Epidermal melanocyte (primary cell): ENCODE results near the gene DFFB.

Source experiments
- DNase-seq: peaks from one replicate; pipeline ENCODE4 v3.0.0; 2011; ENCODE audit warnings: low spot score; ENCODE audit not compliant: insufficient read length

Gene DFFB

DNA sequence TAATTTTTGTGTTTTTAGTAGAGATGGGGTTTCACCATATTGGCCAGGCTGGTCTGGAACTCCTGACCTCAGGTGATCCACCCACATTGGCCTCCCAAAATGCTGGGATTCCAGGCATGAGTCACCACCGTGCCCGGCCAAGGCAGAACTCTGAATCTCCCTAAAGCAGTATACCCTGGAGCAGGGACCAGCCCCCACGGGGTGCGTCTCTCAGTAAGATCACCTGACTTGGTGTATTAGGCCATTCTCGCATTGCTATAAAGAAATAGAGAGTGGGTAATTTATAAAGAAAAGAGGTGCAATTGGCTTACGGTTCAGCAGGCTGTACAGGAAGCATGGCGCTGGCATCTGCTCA, 14.2 kb downstream of the DFFB start:
- DNase-seq: no peak

DNA sequence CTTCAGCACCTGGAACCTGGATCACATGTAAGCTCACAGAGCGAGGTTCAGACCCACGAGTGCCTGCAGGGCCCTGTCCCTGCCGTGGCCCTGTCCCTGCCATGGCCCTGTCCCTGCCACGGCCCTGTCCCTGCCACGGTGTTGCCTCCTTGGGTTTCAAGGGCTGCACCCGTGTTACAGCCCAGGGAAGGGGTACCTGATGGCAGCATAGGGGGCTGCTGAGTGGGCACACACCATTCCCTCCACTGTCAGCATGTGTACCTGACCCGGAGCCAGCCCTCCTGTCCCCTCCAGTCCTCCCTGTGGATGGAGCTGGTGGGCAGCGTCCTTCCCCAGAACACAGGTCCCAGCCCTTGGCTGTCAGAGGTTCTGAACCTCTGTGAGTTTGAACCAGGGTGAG, 15.3 kb downstream of the DFFB start:
- DNase-seq: no peak

DNA sequence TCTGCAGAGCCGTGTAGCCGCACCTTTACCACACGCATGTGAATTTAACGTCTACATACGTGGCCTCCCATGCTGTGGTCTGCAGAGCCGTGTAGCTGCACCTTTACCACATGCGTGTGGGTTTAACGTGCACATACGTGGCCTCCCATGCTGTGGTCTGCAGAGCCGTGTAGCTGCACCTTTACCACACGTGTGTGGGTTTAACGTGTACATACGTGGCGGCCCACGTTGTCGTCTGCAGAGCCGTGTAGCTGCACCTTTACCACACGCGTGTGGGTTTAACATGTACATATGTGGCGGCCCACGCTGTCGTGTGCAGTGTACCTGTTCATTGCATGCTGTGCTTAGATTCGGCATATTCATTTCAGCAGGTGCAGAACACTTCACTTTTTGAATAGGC, 17.5 kb downstream of the DFFB start:
- DNase-seq: no peak

DNA sequence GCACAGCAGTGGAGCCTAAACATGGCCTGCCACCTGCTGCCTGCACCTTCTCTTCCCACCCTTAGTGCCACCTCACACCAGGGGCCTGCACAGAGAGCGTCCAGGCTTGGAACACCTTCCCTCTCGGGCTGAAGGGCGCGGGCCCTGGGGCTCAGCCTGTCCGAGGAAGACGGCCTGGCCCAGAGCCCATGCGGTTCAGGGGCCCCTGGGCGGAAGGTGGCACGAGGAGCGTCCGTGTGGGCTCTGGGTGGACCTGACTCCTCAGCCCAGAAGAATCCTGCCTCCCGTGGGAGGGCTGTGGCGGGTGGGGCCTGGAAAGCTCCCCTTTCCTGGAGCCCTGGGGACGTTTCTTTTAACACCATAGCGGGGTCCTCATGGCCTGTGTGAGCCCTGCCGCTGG, 19.4 kb downstream of the DFFB start:
- DNase-seq: no peak

DNA sequence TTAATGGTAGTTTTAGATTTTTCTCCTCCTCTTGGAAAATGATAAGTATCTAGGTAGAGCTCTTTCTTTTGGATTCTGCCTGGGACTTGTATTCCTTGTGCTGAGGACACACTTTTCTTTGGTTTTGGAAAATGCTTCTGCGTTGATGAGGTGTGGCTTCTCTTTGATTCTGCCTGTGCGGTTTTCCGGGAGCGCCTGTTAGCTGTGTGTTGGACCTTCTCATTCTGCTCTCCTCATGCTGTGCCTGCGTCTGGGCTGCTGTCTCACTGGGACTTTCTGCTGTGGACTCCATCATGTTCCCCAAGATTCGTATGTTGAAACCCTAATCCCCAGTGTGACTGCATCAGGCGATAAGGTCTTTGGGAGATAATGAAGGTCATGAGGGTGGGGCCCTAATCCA, 21.8 kb downstream of the DFFB start:
- no peak for DNase-seq

DNA sequence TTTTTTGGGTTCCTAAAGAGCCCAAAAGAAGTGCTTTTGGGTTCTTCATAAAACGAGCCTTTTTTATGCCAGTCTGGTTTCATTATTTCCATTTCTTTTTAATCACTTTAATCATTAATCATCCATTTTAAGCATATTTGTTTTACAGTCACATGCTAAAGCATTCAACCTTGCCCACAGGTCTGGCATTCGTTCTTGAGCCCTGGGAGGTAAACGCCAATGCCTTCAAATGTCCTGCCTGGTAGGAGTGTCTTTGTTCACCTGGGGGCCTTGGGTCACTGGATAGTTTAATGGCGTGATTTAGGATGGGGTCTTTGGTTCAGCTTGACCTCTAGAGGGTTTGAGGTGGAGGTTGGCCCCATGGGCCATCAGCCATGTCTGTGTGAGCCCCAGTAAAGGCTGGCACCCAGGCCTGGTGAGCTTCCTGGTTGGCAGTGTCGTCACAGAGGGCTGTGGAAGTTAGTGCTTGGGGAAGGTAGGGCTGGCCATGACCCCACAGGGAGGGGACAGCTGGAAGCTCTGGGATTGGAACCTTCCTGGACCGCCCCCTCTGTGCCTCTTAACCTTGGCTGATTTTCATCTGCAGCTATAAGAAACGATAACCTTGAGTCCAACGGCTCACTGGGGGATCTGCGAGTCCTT, 22.6 kb downstream of the DFFB start:
- DNase-seq: no peak

DNA sequence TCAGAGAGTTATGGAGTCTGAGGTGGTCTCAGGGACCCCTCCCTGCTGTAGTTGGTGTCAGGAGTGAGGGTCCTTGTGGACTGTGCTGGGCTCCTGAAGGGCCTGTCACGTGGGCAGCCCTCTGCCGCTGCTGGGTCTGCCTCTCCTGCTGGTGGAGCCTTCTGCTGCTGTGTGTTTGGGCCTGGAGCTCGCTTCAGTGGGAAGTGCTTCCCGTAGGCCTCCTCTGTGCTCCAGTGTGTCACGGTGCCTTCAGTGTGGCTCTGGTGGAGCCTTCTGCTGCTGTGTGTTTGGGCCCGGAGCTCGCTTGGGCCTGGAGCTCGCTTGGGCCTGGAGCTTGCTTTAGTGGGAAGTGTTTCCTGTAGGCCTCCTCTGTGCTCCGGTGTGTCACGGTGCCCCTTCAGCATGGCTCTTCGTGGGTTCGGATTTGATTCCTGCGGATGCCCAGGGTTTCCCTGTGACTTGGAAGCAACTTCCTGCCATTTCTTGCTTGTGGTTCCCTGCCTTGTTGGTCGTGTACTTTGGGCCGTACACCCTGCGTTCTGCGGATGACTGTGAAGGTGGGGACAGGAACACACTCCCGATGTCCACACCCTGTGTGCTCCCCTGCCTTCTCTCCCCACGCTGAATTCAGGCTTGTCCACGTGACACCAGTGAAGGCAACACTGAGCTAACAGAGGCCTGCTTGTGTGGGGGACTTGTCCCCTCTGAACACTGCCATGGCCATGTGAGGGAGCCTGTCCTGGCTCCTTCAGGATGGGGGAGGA, 23.3 kb downstream of the DFFB start:
- DNase-seq: no peak

DNA sequence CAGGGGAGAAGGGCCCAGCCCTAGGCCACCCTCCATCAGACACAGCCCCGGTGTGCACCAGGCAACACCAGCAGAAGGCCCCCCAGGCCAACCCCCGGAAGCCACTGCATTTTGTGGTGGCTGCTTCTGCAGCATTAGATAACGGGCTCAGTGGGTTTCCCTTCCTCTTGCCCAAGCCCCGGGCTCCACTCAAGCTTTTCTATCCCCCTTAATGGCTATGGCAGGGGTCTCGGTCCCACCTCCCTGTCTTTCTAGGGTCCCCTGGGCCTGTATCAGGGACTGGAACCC, 23.9 kb downstream of the DFFB start:
- DNase-seq: no peak

DNA sequence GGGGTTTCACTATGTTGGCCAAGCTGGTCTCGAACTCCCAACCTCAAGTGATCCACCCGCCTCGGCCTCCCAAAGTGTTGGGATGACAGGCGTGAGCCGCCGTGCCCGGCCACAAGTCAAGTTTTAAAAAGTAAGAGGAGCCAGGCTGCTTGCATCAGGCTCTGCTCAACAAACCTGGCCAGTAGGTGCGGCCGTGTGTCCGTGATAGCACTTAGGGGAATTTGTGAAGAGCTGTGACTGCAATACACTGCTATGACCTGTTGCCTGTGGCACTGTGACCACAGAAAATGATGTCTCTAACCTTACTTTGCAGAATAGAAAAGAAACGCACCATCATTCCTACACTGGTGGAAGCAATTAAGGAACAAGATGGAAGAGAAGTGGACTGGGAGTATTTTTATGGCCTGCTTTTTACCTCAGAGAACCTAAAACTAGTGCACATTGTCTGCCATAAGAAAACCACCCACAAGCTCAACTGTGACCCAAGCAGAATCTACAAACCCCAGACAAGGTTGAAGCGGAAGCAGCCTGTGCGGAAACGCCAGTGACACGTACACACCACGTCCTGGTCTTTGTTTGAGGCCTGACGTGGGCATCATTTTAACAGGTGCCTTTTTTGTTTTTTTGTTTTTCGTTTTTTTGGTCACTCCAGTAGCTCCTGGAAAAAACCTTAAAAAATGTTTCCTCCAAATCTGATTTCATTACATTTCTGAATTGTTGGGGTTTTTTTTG, 26.1 kb downstream of the DFFB start:
- no peak for DNase-seq

DNA sequence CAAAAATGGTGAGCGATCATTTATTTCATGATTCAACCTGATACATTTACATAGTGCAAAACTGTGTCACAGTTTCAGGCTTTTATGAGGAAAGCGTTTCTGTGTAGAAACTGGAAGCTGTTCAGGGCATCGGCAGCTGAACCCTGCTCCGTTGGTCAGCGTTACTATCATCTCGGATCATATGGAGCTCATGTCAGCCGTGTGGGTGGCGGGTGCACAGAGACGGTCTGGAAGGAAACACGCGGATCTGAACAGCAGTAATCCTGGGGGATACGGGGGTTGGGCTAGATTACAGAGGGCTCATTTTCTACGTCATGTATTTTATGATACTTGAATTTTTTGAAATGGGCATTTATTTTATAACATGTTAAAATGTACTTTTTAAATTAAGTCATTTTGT, 27.7 kb downstream of the DFFB start:
- no peak for DNase-seq

DNA sequence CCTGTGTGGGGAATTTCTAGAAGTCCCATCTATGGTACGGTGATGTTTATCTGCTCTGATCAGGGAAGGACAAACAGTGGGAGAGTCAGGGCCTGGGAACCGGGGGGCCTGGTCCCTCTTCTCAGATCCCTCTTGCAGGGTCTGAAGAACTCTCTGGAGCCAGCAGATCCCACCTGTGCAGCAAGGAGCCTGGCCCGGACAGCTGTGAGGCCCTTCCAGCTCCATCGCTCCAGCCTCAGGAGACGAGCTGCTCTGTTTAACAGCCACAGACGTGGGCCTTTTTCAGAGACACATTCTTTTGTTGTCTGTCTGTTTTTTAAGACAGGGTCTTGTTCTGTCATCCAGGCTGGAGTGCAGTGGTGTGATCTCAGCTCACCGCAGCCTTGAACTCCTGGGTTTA, 28.3 kb downstream of the DFFB start:
- DNase-seq: no peak

DNA sequence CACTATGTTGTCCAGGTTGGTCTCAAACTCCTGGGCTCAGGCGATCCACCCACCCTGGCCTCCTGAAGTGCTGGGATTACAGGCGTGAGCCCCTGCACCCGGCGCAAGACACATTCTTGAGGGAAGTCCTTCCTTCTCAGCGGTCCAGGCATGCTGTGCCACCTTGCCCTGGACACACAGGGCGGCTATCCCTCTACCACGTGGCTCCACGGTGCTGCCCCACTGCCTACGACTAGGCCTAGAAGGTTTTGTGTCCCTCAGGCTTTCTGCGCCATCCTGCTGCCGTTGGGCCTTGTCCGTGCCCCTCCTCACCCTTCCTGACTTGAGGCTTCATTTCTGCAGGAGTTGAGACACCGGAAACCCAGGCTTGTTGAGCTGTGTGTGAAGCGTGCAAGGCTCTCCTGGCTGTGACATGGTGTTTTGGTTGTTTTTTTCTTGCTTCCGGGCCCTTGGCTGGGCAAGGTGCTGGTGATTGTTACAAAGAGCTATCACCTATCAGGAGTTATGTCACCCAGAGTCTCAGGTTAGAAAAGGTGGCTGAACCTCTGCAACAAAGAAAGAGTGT, 28.9 kb downstream of the DFFB start:
- no peak for DNase-seq

DNA sequence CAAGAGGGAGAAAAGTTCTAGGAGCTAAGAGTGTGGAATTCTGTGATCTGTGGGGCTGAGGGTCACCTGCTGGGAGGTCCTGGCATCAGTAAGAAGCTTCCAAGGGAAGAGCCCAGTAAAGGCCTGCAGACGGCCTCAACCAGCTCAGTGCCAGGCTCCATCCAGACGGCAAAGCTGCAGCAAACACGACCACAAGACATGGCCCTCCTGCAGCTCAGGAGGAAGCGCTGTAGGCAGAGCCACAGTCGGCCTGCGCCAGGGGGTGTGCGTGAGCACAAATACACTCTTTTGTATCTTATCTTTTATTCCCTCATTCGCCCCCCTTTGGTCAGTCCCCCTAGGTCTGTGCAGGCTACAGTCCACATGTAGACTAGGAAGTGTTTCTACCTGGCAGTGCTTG, 29.4 kb downstream of the DFFB start:
- no peak for DNase-seq

DNA sequence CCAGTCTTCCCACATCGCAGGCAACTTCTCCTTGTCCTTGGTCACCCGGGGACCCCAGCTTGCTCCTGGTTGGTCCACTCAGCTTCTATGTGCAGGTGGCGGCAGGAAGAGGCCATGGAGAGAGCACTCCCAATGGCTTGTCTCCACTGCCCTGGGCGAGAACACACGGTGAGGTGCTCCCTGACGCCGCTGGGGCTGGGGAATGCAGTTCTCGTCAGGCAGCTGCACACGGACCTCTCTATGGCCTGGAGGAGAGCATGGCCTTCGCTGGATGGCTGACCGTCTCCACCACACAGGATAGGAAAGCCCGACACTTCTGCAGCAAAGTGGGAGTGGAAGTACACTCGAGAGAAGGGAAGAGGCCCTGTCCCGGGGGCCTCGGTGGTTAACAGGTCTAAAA, 31.0 kb downstream of the DFFB start:
- no peak for DNase-seq

DNA sequence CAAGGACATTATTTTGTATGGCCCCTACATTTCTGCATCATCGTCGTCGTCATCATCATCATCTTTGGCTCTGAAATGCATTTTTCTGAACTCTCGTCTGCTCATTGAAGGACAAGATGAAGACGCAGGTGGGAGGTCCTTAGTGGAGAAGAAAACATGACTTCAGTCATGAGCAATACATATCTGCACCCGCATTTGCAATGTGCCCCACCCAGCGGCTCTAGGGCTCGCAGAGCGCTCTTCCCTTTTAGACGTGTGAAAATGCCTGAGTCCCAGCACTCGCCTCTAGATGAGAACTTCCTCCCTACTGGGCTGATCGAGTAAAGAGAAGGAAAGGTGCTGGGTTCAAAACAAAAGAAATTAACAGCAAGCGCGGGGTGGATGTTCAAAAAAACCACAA, 32.7 kb downstream of the DFFB start:
- no peak for DNase-seq

DNA sequence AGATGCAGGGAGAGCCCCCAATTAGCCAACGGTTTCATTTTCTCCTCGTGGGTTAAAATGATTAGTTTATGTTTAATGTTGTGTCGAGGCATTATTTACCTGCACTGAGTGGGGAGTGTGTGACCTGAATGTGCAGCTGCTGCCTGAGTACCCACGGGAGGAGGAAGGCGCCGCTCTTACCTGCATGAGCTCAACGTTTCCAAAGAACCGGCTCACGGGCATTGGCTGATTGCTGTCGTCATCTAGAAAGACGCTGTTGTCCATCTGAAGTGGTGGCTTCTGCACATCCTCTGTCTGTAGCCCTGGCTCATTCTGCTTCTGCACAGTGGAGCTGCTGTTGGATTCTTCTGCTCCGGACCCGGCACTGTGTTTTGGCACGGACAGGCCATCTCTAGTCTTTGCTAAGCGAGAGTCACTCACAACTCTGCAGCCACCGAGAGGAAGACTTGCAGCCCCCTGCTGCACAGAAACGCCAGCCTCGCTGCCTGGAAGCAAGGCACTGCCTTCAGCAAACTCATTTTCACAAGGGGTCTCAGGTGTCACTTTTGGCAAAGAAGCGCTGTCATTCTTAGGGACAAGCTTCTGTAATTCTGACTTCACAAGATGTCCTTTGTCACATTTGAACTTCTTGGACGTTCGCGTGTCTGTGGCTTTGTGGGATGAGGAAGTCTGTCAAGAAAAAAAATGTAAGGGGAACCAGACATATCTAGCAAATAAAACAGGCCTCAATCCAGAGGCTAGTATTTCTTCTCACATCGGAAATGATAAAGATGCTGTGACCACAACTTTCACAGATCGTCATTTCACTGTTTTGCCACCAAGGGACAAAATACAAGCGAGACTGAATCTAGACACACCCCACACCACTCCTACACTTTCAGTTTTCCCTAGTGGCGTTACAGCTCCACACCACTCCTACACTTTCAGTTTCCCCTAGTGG, 33.4 kb downstream of the DFFB start:
- DNase-seq: no peak

DNA sequence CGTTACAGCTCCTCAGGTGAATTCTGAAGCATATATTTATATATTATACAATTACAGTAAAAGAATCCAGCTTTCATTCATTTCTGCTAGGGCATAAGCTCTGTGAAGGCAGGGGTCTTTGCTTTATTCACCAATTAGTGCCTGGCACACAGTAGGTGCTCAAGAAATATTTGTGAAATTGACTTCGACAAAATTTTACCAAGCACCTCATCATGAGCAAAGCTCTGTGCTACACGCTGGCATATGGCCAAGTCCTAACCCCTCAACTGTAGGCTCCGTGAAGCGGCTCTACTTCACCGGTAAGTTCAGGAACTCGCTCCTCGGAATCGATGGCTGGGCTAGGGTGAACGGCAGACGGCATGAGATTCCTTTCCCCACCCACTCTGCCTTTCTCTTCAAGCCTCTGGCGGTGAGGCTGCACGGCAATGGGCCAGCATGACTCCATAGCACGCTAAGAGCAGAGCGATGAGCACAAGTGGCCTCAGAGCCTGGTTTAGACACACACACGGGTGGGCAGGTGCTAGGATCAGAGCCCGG, 34.1 kb downstream of the DFFB start:
- DNase-seq: no peak

DNA sequence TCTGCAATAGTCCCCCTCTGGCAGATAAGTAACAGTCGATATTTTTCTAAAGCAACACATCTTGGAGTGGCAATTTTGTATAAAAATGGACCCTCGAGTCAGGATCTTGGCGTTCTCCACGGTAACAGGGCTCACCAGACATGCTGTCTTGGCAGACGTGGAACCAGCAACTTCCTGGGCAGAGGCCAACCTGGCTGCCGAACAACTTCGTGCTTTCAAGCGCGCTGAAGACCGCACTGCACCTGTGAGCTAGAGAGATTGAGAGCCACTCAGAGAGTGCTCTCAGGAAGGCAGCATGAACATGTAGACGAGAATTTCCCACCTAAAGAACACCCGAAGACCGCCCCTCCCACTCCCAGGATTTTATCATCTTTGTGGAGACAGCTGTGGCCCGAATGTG, 35.5 kb downstream of the DFFB start:
- no peak for DNase-seq

DNA sequence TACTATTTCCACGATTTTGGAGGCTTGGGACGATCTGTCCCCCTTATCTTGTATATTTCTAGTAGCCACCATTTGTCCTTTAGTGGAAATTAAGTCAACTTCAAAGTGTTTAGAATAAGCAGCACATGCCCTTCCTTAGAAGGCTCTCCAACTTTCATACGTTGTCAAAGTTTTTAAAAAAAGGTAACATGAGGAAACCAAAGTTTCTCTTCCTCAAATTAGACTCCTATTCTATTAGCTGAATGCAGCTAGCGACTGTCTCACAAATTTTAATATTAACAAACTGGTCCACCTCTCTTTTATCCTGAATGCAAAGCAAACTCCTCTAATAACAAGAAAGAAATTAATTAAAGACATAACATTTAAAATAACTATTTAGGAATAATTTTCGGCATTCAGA, 35.9 kb downstream of the DFFB start:
- no peak for DNase-seq

DNA sequence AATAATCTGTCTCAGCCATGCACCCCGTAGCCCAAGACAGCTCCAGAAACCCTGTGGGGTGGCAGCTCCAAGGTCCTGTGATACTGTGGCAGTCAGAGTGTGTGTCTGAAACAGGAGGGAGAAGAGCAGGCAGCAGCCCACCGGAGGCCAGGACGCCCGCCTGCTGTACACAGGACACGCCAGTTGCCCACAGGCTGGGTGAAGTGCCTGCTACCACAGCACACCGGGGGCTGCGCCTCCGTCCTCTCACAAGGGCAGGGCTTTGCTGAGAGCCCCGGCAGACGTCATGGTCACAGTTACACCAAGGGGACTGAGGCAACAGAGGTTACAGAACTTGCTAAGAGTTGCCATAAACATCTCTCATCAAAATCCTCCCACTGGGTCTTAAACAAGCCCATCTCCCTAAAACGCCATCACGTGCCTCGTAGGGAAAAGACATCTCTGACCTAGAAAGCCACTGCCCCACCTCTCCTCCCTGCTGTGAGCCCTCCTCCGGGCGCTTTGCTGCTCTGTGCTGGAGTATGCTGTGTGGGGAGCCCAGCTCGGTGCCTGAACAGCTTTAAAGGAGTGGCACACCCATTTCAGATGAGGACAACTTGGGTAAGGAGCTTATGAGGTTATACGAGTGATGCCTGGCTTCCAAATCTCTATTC, 37.5 kb downstream of the DFFB start:
- no peak for DNase-seq
